Stimulated activated memory B cell treated with anti-CD40 and anti-IgM and Interleukin-4, amounts not matched to agents 10 μg/mL and 1 μg/mL and 100 μg/mL, for 72 hours (primary cell): ENCODE measurements around the gene DPP10.
A peak's percentile ranks its signal among the peaks of the same experiment; 100 is the strongest.

Experiments used
- ATAC-seq: fragments of 150-1000 bp; cut with Tn5 transposase; 2 replicates; pipeline ENCODE4 v1.10.0; 2021
- H3K27ac Mint-ChIP-seq: one replicate; pipeline ENCODE4 v1.8.0; 2022; ENCODE audit warnings: mild to moderate bottlenecking, mixed read lengths
- H3K27me3 Mint-ChIP-seq: one replicate; pipeline ENCODE4 v1.8.0; 2022; ENCODE audit warnings: mixed read lengths
- H3K36me3 Mint-ChIP-seq: one replicate; pipeline ENCODE4 v1.8.0; 2022; ENCODE audit warnings: mixed read lengths
- H3K4me1 Mint-ChIP-seq: one replicate; pipeline ENCODE4 v1.8.0; 2022; ENCODE audit warnings: mixed read lengths
- H3K4me3 Mint-ChIP-seq: one replicate; pipeline ENCODE4 v1.8.0; 2022; ENCODE audit warnings: mild to moderate bottlenecking, moderate library complexity, mixed read lengths
- H3K9me3 Mint-ChIP-seq: one replicate; pipeline ENCODE4 v1.8.0; 2022; ENCODE audit warnings: mixed read lengths

Gene DPP10

DNA sequence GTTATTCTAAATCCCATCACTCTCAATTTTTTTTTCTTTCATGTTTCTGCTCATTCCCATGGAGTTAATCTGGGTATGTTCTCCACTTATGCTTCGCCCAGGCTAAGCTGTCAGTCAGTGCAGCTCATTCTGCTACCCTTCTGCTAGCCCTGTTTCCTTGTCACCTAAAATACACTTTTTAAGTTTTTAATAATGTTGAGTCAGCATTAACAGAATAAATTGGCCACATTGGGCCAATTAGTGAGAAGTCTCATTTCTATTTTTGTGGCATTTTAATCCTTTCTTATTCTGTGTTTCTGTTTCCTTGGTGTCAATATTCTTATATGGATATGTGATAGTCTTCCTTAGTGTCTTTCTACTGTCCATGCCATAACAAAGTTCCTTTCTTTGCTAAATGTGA, 1126.2 kb downstream of the DPP10 start:
- Mint-ChIP-seq H3K27ac (no peak overlapping the region), H3K36me3 (no peaks in the 10 kb centered on the region), H3K27me3 (no peaks in the 10 kb centered on the region), H3K9me3 (no peaks in the 10 kb centered on the region), H3K4me1 (no peaks in the 10 kb centered on the region), H3K4me3 (no peak overlapping the region)
- no peak for ATAC-seq

- ATAC-seq = no peak
- Mint-ChIP-seq H3K27me3 (no peaks in the 10 kb centered on the region), H3K4me1 (no peaks in the 10 kb centered on the region), H3K4me3 (no peak overlapping the region), H3K27ac (no peak overlapping the region), H3K36me3 (no peaks in the 10 kb centered on the region), H3K9me3 (peaks cover 8% of the 10 kb centered on the region)
Measured at GRCh38 chr2:115569547-115569946, 1127.1 kb downstream of the DPP10 start.

DNA sequence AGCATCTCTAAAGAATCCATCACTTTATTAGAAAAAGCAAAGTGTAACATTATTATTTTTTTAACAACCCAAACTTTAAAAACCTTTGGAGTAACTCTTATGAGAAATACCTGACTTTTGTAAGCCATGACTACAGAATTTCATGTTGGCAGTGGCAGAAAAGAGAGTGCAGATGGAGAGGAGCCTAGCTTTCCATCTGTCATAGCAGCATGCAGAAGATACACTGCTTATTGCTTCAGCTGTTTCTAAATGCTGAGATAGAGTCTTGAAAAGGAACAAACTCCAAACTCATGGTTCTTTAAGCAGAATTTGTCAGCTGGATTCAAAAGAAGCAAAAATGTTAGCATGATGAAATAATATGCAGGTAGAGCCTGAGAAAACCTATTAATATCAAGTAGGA, 1130.3 kb downstream of the DPP10 start:
- Mint-ChIP-seq H3K27me3 (no peaks in the 10 kb centered on the region), H3K36me3 (no peaks in the 10 kb centered on the region), H3K9me3 (peaks cover 8% of the 10 kb centered on the region), H3K4me3 (no peak overlapping the region), H3K27ac (no peak overlapping the region), H3K4me1 (no peaks in the 10 kb centered on the region)
- ATAC-seq = no peak

GRCh38 chr2:115573756-115574155, 1131.3 kb downstream of the DPP10 start:
- ATAC-seq = no peak
- H3K27me3 Mint-ChIP-seq = no peaks in the 10 kb centered on the region
- no peaks in the 10 kb centered on the region for H3K4me1 Mint-ChIP-seq
- H3K36me3 Mint-ChIP-seq = no peaks in the 10 kb centered on the region
- no peak overlapping the region for H3K27ac Mint-ChIP-seq
- H3K4me3 Mint-ChIP-seq = no peak overlapping the region
- peaks cover 8% of the 10 kb centered on the region for H3K9me3 Mint-ChIP-seq

- no peak for ATAC-seq
- Mint-ChIP-seq H3K4me1 (no peaks in the 10 kb centered on the region), H3K27ac (no peak overlapping the region), H3K9me3 (peaks cover 8% of the 10 kb centered on the region), H3K4me3 (no peak overlapping the region), H3K27me3 (no peaks in the 10 kb centered on the region), H3K36me3 (no peaks in the 10 kb centered on the region)
Measured at GRCh38 chr2:115574667-115575066, 1132.2 kb downstream of the DPP10 start.

DNA sequence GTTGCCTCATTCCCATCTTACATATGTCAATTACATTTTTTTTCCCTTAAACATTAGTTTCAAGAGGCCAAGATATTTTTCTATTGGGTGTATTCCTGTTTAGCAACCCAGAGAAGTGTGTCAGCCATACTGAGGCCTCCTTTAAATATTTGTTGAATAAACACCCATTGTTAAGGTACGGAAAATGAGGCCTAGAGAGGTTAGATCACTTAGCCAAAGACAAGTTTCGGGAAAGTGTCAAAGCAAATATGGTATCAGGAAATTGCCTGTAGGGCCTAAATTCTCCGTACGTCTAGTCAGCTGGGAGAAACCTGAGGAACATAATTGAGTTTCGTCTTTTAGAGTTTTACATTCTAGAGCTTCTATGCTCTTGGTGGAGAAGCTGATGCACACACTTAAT, 1138.3 kb downstream of the DPP10 start:
- Mint-ChIP-seq H3K4me1 (no peaks in the 10 kb centered on the region), H3K27ac (no peak overlapping the region), H3K4me3 (no peak overlapping the region), H3K27me3 (no peaks in the 10 kb centered on the region), H3K36me3 (no peaks in the 10 kb centered on the region), H3K9me3 (peaks cover 2% of the 10 kb centered on the region)
- ATAC-seq = no peak

GRCh38 chr2:115584507-115584906, 1142.1 kb downstream of the DPP10 start:
- Mint-ChIP-seq H3K36me3 (no peaks in the 10 kb centered on the region), H3K27ac (no peak overlapping the region), H3K4me3 (no peak overlapping the region), H3K4me1 (no peaks in the 10 kb centered on the region), H3K9me3 (peaks cover 2% of the 10 kb centered on the region), H3K27me3 (no peaks in the 10 kb centered on the region)
- ATAC-seq = no peak

- Mint-ChIP-seq H3K4me1 (no peaks in the 10 kb centered on the region), H3K27ac (no peak overlapping the region), H3K27me3 (no peaks in the 10 kb centered on the region), H3K4me3 (no peak overlapping the region), H3K36me3 (peaks cover 5% of the 10 kb centered on the region), H3K9me3 (peaks cover 5% of the 10 kb centered on the region)
- no peak for ATAC-seq
Measured at GRCh38 chr2:115596659-115597375, 1154.4 kb downstream of the DPP10 start.

GRCh38 chr2:115603285-115603684, 1160.8 kb downstream of the DPP10 start:
- Mint-ChIP-seq H3K27ac (no peak overlapping the region), H3K4me3 (no peak overlapping the region), H3K4me1 (no peaks in the 10 kb centered on the region), H3K9me3 (no peaks in the 10 kb centered on the region), H3K36me3 (no peaks in the 10 kb centered on the region), H3K27me3 (no peaks in the 10 kb centered on the region)
- ATAC-seq = peak; percentile 27

DNA sequence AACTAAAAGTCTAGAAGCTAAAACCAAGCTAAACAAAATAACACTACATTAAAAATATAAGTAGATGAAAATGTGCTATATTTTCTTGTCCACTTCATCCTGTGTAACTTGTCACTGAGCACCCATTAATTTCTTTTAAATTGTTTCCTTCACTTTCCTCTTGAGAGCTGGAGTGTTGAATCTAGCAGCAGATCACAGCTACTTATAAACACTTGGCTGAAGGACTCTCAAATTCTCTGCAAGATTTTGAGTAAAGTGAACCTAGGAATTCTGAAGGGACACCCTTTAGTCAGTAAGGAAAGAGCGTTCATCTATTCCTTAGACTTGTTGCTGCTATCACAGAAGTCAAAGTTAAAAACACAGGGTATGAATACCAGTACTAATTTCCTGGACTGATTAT, 1163.9 kb downstream of the DPP10 start:
- Mint-ChIP-seq H3K27me3 (no peaks in the 10 kb centered on the region), H3K4me3 (no peak overlapping the region), H3K36me3 (no peaks in the 10 kb centered on the region), H3K4me1 (no peaks in the 10 kb centered on the region), H3K27ac (no peak overlapping the region), H3K9me3 (no peaks in the 10 kb centered on the region)
- no peak for ATAC-seq

DNA sequence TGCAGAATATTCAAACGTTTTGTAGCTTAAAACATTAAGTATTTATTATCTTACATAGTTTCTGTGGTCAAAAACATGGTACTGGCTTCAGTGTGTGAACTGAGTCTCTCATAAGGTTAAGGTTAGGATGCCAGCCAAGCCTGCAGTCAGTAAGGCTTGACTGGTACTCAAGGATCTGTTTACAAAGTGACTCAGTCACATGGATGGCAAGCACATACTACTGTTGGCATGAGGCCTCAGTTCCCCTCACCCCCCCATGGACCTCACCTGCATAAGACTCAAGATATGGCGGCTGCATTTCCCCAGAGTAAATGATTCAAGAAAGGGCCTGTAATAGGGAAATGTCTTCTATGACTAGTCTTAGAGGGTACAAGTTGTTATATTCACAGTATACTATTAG, 1167.5 kb downstream of the DPP10 start:
- H3K27me3 Mint-ChIP-seq = no peaks in the 10 kb centered on the region
- no peak overlapping the region for H3K4me3 Mint-ChIP-seq
- no peak for ATAC-seq
- no peaks in the 10 kb centered on the region for H3K4me1 Mint-ChIP-seq
- H3K27ac Mint-ChIP-seq = no peak overlapping the region
- H3K36me3 Mint-ChIP-seq = no peaks in the 10 kb centered on the region
- no peaks in the 10 kb centered on the region for H3K9me3 Mint-ChIP-seq

- Mint-ChIP-seq H3K27me3 (no peaks in the 10 kb centered on the region), H3K4me3 (no peak overlapping the region), H3K9me3 (no peaks in the 10 kb centered on the region), H3K27ac (no peak overlapping the region), H3K36me3 (no peaks in the 10 kb centered on the region), H3K4me1 (no peaks in the 10 kb centered on the region)
- ATAC-seq = no peak
Measured at GRCh38 chr2:115610888-115611287, 1168.4 kb downstream of the DPP10 start.

DNA sequence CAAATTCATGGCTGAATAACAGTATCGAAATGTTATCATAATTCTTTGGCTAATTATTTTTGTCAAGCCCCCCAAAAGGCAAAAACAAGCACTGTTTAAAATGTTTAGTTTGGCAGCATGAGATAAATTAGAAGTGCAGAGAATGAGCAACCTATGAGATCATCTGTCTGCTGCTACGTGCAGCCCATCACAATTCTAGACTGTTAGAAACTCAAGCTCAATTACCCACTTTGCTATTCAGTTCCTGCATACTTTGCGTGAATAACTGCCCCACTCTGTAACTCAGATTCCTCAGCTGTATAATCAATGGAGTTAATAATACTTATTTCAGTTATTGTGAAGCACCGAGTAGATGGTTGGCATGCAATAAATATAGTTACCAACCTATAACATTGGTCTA, 1181.9 kb downstream of the DPP10 start:
- H3K27ac Mint-ChIP-seq = no peak overlapping the region
- H3K4me3 Mint-ChIP-seq = no peak overlapping the region
- H3K4me1 Mint-ChIP-seq = no peaks in the 10 kb centered on the region
- ATAC-seq = no peak
- no peaks in the 10 kb centered on the region for H3K36me3 Mint-ChIP-seq
- peaks cover 3% of the 10 kb centered on the region for H3K9me3 Mint-ChIP-seq
- no peaks in the 10 kb centered on the region for H3K27me3 Mint-ChIP-seq

DNA sequence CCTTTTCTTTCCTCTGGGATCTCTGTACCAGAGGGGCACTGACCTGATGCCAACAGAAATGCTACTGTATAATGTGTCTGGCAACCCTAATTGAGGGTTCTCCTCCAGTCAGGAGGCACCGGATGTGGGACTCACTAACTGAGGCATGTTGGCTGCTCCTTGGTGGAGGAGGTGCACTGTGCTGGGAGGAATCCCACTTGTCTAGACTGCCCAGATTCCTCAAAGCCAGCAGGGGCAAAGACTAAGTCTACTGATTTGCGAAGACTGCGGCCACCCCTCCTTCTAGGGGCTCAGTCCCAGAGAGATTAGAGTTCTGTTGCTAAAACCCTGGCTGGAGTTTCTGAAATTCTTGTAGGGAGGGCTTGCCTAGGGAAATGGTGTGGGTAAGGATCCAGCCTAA, 1192.1 kb downstream of the DPP10 start:
- Mint-ChIP-seq H3K27me3 (no peaks in the 10 kb centered on the region), H3K4me1 (no peaks in the 10 kb centered on the region), H3K9me3 (peaks cover 12% of the 10 kb centered on the region), H3K36me3 (no peaks in the 10 kb centered on the region), H3K4me3 (no peak overlapping the region), H3K27ac (no peak overlapping the region)
- no peak for ATAC-seq

GRCh38 chr2:115635430-115635829, 1193.0 kb downstream of the DPP10 start:
- peaks cover 11% of the 10 kb centered on the region for H3K9me3 Mint-ChIP-seq

GRCh38 chr2:115649731-115650130, 1207.3 kb downstream of the DPP10 start:
- ATAC-seq = no peak
- Mint-ChIP-seq H3K36me3 (no peaks in the 10 kb centered on the region), H3K9me3 (no peaks in the 10 kb centered on the region), H3K4me1 (no peaks in the 10 kb centered on the region), H3K27ac (no peak overlapping the region), H3K27me3 (no peaks in the 10 kb centered on the region), H3K4me3 (no peak overlapping the region)

More at GRCh38 chr2:115635430-115635829, 1193.0 kb downstream of the DPP10 start:
- Mint-ChIP-seq H3K27ac (no peak overlapping the region), H3K4me3 (no peak overlapping the region), H3K36me3 (no peaks in the 10 kb centered on the region), H3K27me3 (no peaks in the 10 kb centered on the region), H3K4me1 (no peaks in the 10 kb centered on the region)
- ATAC-seq = no peak

DNA sequence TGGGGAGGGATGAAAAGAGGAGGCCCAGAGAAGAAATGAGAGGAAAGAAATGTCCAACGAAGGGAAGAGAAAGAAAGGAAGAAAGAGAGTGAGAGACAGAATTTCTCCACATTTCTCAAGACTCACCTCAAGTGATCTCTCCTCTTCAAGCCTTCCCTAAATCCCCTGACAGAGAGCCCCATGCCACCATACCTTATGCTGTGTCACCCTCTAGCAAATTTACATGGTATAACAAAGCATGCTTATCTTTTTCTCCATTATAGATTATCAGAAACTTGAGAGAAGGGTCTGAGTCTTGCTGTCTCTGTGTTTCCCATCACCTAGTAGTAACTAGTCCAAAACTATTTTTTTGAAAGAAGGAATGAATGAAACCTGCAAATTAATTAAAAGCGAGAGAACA, 1208.4 kb downstream of the DPP10 start:
- ATAC-seq = no peak
- H3K4me3 Mint-ChIP-seq = no peak overlapping the region
- H3K4me1 Mint-ChIP-seq = no peaks in the 10 kb centered on the region
- no peaks in the 10 kb centered on the region for H3K36me3 Mint-ChIP-seq
- H3K27ac Mint-ChIP-seq = no peak overlapping the region
- H3K27me3 Mint-ChIP-seq = no peaks in the 10 kb centered on the region
- H3K9me3 Mint-ChIP-seq = no peaks in the 10 kb centered on the region
